Neutrophil (primary cell): ENCODE results near the gene TRPM1.
"Not testable (repeated sequence)": the region's sequence is repeated elsewhere in the genome, so short reads cannot be mapped to it uniquely, and the experiment has no call there.

ENCODE experiments used
- H3K27ac ChIP-seq: fragments of 200-600 bp; sonication (generic); 2 replicates; pipeline ENCODE4 v1.5.1; 2016; ENCODE audit warnings: mild to moderate bottlenecking, moderate library complexity
- H3K27me3 ChIP-seq: fragments of 200-600 bp; sonication (generic); 2 replicates; pipeline ENCODE4 v1.6.0; 2016; ENCODE audit warnings: mild to moderate bottlenecking
- H3K36me3 ChIP-seq: fragments of 200-600 bp; sonication (generic); 2 replicates; pipeline ENCODE4 v1.5.1; 2017
- H3K4me1 ChIP-seq, 2 experiments: fragments of 200-600 bp in 1 of 2; sonication (generic) in 1 of 2; 1 replicate in 1 of 2; 2 replicates in 1 of 2; pipeline versions ENCODE4 v1.5.1 to v1.6.1; 2013 to 2016; ENCODE audit warnings: low read depth in 1 of 2, low read length in 1 of 2, mild to moderate bottlenecking in 1 of 2, moderate library complexity in 1 of 2; ENCODE audit not compliant: control insufficient read depth in 1 of 2, insufficient read depth in 1 of 2
- H3K4me3 ChIP-seq, 2 experiments: fragments of 200-600 bp in 1 of 2; sonication (generic) in 1 of 2; 1 replicate in 1 of 2; 2 replicates in 1 of 2; pipeline ENCODE4 v1.5.1; 2013 to 2016; ENCODE audit warnings: low read depth in 1 of 2, low read length in 1 of 2, mild to moderate bottlenecking in 1 of 2, moderate library complexity in 1 of 2
- H3K9me3 ChIP-seq: fragments of 200-600 bp; sonication (generic); 2 replicates; pipeline ENCODE4 v1.5.1; 2016
- TF ChIP-seq, protein P1 (sequence below): fragments of 200-600 bp; sonication (generic); IDR thresholded peaks from 2 replicates; pipeline ENCODE4 v1.5.1; 2016; ENCODE audit warnings: antibody characterized with exemption

TRPM1 gene

GRCh38 chr15:31096563-31096962, 5.0 kb downstream of the TRPM1 start:
- no peak overlapping the region for H3K4me3 ChIP-seq

GRCh38 chr15:31091481-31091880, 10.0 kb downstream of the TRPM1 start:
- Histone ChIP-seq H3K4me3 (no peak overlapping the region), H3K27ac (no peak overlapping the region), H3K9me3 (no peaks in the 10 kb centered on the region), H3K4me1 (no peaks in the 10 kb centered on the region), H3K36me3 (no peaks in the 10 kb centered on the region), H3K27me3 (no peaks in the 10 kb centered on the region)
- TF ChIP-seq, protein P1, sequence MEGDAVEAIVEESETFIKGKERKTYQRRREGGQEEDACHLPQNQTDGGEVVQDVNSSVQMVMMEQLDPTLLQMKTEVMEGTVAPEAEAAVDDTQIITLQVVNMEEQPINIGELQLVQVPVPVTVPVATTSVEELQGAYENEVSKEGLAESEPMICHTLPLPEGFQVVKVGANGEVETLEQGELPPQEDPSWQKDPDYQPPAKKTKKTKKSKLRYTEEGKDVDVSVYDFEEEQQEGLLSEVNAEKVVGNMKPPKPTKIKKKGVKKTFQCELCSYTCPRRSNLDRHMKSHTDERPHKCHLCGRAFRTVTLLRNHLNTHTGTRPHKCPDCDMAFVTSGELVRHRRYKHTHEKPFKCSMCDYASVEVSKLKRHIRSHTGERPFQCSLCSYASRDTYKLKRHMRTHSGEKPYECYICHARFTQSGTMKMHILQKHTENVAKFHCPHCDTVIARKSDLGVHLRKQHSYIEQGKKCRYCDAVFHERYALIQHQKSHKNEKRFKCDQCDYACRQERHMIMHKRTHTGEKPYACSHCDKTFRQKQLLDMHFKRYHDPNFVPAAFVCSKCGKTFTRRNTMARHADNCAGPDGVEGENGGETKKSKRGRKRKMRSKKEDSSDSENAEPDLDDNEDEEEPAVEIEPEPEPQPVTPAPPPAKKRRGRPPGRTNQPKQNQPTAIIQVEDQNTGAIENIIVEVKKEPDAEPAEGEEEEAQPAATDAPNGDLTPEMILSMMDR = no peak

More at GRCh38 chr15:31096563-31096962, 5.0 kb downstream of the TRPM1 start:
- H3K27me3 ChIP-seq = no peaks in the 10 kb centered on the region
- no peaks in the 10 kb centered on the region for H3K9me3 ChIP-seq
- H3K36me3 ChIP-seq = no peaks in the 10 kb centered on the region
- no peaks in the 10 kb centered on the region for H3K4me1 ChIP-seq
- H3K27ac ChIP-seq = no peak overlapping the region
- TF ChIP-seq, protein P1 = no peak

DNA sequence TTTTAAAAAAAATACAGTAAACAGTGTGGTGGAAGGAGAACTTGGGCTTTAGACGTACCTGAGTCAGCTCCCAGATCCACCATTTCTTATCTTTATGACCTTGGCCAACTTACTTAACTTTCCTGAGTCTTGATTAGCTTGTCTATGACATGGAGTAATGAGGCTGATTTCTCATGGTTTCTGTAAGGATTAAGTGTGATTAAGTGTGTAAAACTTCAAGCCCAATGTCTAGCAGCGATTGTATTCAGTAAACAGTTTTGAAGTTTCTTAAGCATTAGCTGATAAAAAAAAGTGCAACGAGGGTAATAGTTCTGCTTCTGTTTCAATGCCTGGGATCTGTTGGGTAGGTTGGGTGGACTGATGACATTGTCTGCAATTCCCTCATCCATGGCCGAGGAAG, 10.8 kb downstream of the TRPM1 start:
- H3K27me3 ChIP-seq = no peaks in the 10 kb centered on the region
- H3K27ac ChIP-seq = no peak overlapping the region
- H3K4me3 ChIP-seq = no peak overlapping the region

DNA sequence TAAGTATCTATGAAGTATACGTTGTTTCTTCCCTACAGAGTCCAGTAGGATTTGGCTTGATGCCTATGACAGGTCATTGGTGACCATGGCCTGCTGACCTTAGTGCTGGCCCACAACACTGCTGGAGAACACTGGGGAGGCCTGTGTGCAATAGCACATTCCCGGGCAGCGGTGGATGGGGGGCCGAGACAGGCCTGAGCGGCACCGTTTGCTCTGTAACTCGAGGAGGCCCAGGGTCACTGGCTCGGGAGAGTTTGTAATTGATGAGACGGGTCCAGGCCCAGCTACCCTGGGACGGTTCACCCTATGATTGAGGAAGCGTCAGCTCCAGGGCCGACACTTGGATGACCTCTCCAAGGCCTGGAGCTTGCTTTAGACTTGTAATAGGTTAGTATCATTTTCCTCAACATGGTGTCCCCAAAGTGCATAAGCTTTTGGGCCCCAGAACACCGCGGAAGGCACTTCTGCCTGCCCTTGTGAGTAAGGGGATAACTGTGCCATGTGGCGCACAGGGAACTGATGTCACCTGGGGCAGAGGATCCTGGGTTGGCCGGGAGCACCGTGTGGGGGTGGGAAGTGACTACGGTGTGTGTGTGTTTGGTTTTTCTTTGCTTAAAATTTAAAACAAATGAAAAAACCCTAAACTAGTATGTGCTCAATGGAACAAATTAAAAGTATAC, 12.0 kb downstream of the TRPM1 start:
- Histone ChIP-seq H3K4me1 (no peaks in the 10 kb centered on the region), H3K9me3 (no peaks in the 10 kb centered on the region), H3K36me3 (no peaks in the 10 kb centered on the region), H3K4me3 (no peak overlapping the region), H3K27ac (no peak overlapping the region), H3K27me3 (no peaks in the 10 kb centered on the region)
- TF ChIP-seq, protein P1 = no peak

More for the DNA sequence above, 10.8 kb downstream of the TRPM1 start:
- Histone ChIP-seq H3K4me1 (no peaks in the 10 kb centered on the region), H3K36me3 (no peaks in the 10 kb centered on the region), H3K9me3 (no peaks in the 10 kb centered on the region)
- TF ChIP-seq, protein P1 = no peak

GRCh38 chr15:31088672-31089367, 12.7 kb downstream of the TRPM1 start:
- no peaks in the 10 kb centered on the region for H3K9me3 ChIP-seq
- H3K4me3 ChIP-seq = no peak overlapping the region
- no peaks in the 10 kb centered on the region for H3K36me3 ChIP-seq
- H3K27ac ChIP-seq = no peak overlapping the region
- H3K4me1 ChIP-seq = no peaks in the 10 kb centered on the region
- no peaks in the 10 kb centered on the region for H3K27me3 ChIP-seq
- TF ChIP-seq, protein P1 = no peak

DNA sequence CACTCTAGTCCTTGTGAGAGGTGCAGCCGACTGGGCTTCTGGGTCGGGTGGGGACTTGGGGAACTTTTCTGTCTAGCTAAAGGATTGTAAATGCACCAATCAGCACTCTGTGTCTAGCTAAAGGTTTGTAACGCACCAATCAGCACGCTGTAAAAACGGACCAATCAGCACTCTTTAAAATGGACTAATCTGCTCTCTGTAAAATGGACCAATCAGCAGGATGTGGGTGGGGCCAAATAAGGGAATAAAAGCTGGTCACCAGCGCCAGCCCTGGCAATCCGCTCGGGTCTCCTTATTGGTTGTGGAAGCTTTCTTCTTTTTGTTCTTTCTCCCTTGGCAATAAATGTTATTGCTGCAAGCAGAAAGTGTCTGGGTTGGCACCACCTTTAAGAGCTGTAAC, 13.5 kb downstream of the TRPM1 start:
- not testable (repeated sequence) for H3K9me3 ChIP-seq, H3K4me3 ChIP-seq, H3K36me3 ChIP-seq, H3K4me1 ChIP-seq, H3K27ac ChIP-seq, H3K27me3 ChIP-seq
